Smooth muscle cell (in vitro differentiated cells): ENCODE data around the gene INTS14. TPM values are rescaled to one million over a fixed set of nuclear protein-coding genes. Genes with fewer than 3 reads are reported as not detected.
"Not testable (repeated sequence)": the region's sequence is repeated elsewhere in the genome, so short reads cannot be mapped to it uniquely, and the experiment has no call there.

ENCODE experiments used
- DNase-seq: peaks from one replicate; lab custom pipeline; 2025; ENCODE audit not compliant: unreplicated experiment; lab: John Stamatoyannopoulos, UW
- H2AFZ ChIP-seq: fragments of 200-600 bp; sonication (generic); 2 replicates; pipeline ENCODE4 v1.6.0; 2016; ENCODE audit warnings: antibody characterized with exemption, low read depth, mild to moderate bottlenecking
- H3F3A ChIP-seq: fragments of 200-600 bp; sonication (generic); 2 replicates; pipeline ENCODE4 v1.6.0; 2017; ENCODE audit warnings: antibody characterized with exemption, low read depth
- H3K27ac ChIP-seq: fragments of 200-600 bp; sonication (generic); 2 replicates; pipeline ENCODE4 v1.5.1; 2016; ENCODE audit warnings: low read depth, mild to moderate bottlenecking
- H3K27me3 ChIP-seq: fragments of 200-600 bp; sonication (generic); 2 replicates; pipeline ENCODE4 v1.6.1; 2016; ENCODE audit warnings: low read depth, mild to moderate bottlenecking
- H3K36me3 ChIP-seq: fragments of 200-600 bp; sonication (generic); 2 replicates; pipeline ENCODE4 v1.5.1; 2016; ENCODE audit warnings: low read depth
- H3K4me1 ChIP-seq: fragments of 200-600 bp; sonication (generic); 2 replicates; pipeline ENCODE4 v1.5.1; 2016; ENCODE audit warnings: low read depth
- H3K4me2 ChIP-seq: fragments of 200-600 bp; sonication (generic); 2 replicates; pipeline ENCODE4 v1.6.0; 2016; ENCODE audit warnings: mild to moderate bottlenecking
- H3K4me3 ChIP-seq: fragments of 200-600 bp; sonication (generic); 2 replicates; pipeline ENCODE4 v1.5.1; 2016; ENCODE audit warnings: mild to moderate bottlenecking
- H3K79me2 ChIP-seq: fragments of 200-600 bp; sonication (generic); 2 replicates; pipeline ENCODE4 v1.6.0; 2016; ENCODE audit warnings: low read depth, mild to moderate bottlenecking
- H3K9ac ChIP-seq: fragments of 200-600 bp; sonication (generic); 2 replicates; pipeline ENCODE4 v1.6.0; 2016; ENCODE audit warnings: low read depth
- H3K9me3 ChIP-seq: fragments of 200-600 bp; sonication (generic); replicated peaks from 2 replicates; pipeline ENCODE4 v1.5.1; 2016; ENCODE audit warnings: low read depth
- H4K20me1 ChIP-seq: fragments of 200-600 bp; sonication (generic); 2 replicates; pipeline ENCODE4 v1.6.0; 2016; ENCODE audit warnings: low read depth
- WGBS: methylation state at CpG from one replicate; pipeline ENCODE4 v1.1.7; 2016; ENCODE audit warnings: low lambda C conversion rate; 5-methylcytosine and 5-hydroxymethylcytosine counted together
- polyA plus RNA-seq: library from polyadenylated mRNA; unstranded; fragments of >200 nt; fragmentation: Nextera tagmentation; extraction: Ambion mirVana; gene quantifications from 2 replicates; pipeline ENCODE4 v1.2.1, GENCODE V29; 2016
- total RNA-seq: library from RNA; depleted of rRNA; stranded (reverse); fragments of >200 nt; gene quantifications from 2 replicates; pipeline ENCODE4 v1.2.3, GENCODE V29; 2014
- TF ChIP-seq, protein P1 (sequence below): fragments of 200-600 bp; sonication (generic); IDR thresholded peaks from 2 replicates; pipeline ENCODE4 v1.5.1; 2017; ENCODE audit warnings: borderline replicate concordance, mild to moderate bottlenecking, antibody characterized with exemption; ENCODE audit not compliant: insufficient read depth, poor library complexity, severe bottlenecking

INTS14 gene
- total and polyA plus RNA-seq, 2 experiments from 2014 or later: 18.3 to 22.5 TPM

DNA sequence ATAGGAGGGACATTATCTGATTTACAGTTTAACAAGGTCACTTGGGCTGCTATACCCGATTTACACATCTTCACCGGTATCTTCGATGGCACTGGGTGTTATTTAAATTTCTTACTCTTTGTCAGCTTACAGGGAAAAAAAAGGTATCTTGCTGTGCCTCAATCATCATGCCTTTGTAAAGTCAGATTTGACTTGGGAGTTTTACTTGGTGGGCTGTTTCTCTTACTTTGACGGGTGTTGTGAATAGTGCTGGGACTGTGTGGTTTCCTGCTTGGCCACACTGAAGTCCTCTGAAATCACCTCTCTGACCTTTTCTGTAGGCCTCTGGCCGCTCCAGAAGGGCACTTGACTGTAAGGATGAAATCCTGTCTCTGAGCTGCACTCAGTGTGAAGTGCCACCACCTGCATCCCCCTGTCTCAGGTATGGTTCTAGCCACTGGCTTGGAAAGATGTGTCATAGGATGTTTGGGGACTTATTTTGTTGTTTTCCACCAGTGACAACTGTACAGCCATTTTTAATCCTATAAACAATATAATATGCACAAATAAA lies 7.7 kb upstream of the INTS14 start:
- no peak overlapping the region for H3K4me3 ChIP-seq
- no peak overlapping the region for H2AFZ ChIP-seq
- no peaks in the 10 kb centered on the region for H4K20me1 ChIP-seq
- no peak overlapping the region for H3K9ac ChIP-seq
- no peaks in the 10 kb centered on the region for H3F3A ChIP-seq
- H3K27me3 ChIP-seq: no peaks in the 10 kb centered on the region
- WGBS: 65% methylated on average over 5 of the region's 5 CpGs
- no peaks in the 10 kb centered on the region for H3K36me3 ChIP-seq
- H3K4me1 ChIP-seq: no peaks in the 10 kb centered on the region
- no peak overlapping the region for H3K4me2 ChIP-seq
- H3K27ac ChIP-seq: no peak overlapping the region
- DNase-seq: no peak
- H3K79me2 ChIP-seq: no peaks in the 10 kb centered on the region
- H3K9me3 ChIP-seq: no peaks in the 10 kb centered on the region
- TF ChIP-seq, protein P1, sequence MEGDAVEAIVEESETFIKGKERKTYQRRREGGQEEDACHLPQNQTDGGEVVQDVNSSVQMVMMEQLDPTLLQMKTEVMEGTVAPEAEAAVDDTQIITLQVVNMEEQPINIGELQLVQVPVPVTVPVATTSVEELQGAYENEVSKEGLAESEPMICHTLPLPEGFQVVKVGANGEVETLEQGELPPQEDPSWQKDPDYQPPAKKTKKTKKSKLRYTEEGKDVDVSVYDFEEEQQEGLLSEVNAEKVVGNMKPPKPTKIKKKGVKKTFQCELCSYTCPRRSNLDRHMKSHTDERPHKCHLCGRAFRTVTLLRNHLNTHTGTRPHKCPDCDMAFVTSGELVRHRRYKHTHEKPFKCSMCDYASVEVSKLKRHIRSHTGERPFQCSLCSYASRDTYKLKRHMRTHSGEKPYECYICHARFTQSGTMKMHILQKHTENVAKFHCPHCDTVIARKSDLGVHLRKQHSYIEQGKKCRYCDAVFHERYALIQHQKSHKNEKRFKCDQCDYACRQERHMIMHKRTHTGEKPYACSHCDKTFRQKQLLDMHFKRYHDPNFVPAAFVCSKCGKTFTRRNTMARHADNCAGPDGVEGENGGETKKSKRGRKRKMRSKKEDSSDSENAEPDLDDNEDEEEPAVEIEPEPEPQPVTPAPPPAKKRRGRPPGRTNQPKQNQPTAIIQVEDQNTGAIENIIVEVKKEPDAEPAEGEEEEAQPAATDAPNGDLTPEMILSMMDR: no peak

DNA sequence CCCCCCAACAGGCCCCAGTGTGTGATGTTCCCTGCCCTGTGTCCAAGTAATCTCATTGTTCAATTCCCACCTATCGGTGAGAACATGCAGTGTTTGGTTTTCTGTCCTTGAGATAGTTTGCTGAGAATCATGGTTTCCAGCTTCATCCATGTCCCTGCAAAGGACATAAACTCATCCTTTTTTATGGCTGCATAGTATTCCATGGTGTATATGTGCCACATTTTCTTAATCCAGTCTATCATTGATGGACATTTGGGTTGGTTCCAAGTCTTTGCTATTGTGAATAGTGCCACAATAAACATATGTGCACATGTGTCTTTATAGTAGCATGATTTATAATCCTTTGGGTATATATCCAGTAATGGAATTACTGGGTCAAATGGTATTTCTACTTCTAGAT lies 5.0 kb upstream of the INTS14 start:
- not testable (repeated sequence) for H3K9me3 ChIP-seq, H4K20me1 ChIP-seq, H3K27ac ChIP-seq, H3K4me3 ChIP-seq, H3K4me2 ChIP-seq, H3K27me3 ChIP-seq, DNase-seq, H3K9ac ChIP-seq, H2AFZ ChIP-seq, H3K79me2 ChIP-seq, H3K36me3 ChIP-seq, H3F3A ChIP-seq
- peaks cover 12% of the 10 kb centered on the region for H3K4me1 ChIP-seq
- WGBS: 100% methylated on average over 1 of the region's 1 CpG

DNA sequence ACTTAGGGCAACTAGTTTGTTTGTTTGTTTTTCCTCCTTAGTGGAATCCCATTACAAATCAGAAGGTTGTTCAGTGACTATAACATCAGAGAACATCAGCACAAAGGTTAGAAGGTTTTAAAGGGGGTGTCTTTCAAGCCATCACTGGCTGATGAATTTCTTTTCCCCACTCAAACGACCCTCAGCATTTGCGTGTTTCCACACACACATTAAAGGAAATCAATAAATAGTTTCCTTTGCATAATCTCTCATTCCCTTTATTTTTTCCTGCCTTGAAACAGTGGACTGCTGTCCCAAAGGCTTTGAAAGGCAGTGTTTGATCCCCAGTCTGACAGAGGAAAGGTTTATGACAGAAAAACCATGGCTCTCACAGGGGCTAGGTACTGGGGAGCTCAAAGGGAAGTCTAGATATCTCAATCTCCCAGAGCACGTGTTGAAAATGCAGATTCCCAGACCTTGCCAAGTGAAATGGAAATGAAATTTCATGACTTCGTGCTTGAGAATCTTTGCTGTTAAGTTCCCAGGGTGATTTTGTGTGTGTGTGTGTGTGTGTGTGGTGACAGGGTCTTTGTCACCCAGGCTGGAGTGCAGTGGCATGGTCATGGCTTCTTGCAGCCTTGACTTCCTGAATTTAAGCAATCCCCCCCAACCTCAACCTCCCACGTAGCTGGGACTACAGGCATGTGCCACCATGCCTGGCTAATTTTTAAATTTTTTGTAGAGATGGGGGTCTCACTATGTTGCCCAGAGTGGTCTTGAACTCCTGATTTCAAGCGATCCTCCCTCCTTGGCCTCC lies 2.2 kb upstream of the INTS14 start:
- Histone ChIP-seq H4K20me1 (no peaks in the 10 kb centered on the region), H3K36me3 (no peaks in the 10 kb centered on the region), H3K9ac (no peak overlapping the region), H2AFZ (no peak overlapping the region), H3F3A (no peaks in the 10 kb centered on the region), H3K4me3 (no peak overlapping the region), H3K27me3 (no peaks in the 10 kb centered on the region), H3K4me1 (peaks cover 23% of the 10 kb centered on the region), H3K4me2 (no peak overlapping the region), H3K27ac (no peak overlapping the region), H3K9me3 (no peaks in the 10 kb centered on the region), H3K79me2 (peaks cover 26% of the 10 kb centered on the region)
- TF ChIP-seq, protein P1: no peak
- DNase-seq: no peak
- WGBS: 88% methylated on average over 6 of the region's 6 CpGs

DNA sequence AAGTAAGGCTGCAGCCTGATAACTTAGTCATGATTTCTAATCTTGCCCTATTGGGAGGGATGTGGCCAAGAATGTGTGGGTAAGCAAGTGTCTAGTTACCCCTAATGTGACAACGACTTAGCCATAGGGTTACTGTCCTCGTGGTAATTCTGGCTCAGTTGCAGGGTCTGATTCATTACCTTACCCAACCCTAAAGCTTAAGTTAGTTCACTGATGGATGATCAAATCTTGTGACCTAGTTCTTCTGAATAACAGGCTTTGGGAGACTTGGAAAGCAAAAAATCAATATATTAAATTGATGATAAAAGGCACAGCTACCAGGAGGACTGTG lies 1.6 kb upstream of the INTS14 start:
- H3K27me3 ChIP-seq: no peaks in the 10 kb centered on the region
- no peaks in the 10 kb centered on the region for H3K9me3 ChIP-seq
- TF ChIP-seq, protein P1: no peak
- no peak overlapping the region for H2AFZ ChIP-seq
- WGBS: 92% methylated on average over 2 of the region's 2 CpGs
- H3K9ac ChIP-seq: no peak overlapping the region
- no peak for DNase-seq
- no peak overlapping the region for H3K4me3 ChIP-seq
- H3K4me2 ChIP-seq: no peak overlapping the region
- H4K20me1 ChIP-seq: no peaks in the 10 kb centered on the region
- peaks cover 32% of the 10 kb centered on the region for H3K79me2 ChIP-seq
- H3K27ac ChIP-seq: peak overlapping the region; percentile 80
- H3K36me3 ChIP-seq: no peaks in the 10 kb centered on the region
- peaks cover 23% of the 10 kb centered on the region for H3K4me1 ChIP-seq
- H3F3A ChIP-seq: no peaks in the 10 kb centered on the region
